ENCODE data around the gene APOA4.

The APOA4 gene

DNA sequence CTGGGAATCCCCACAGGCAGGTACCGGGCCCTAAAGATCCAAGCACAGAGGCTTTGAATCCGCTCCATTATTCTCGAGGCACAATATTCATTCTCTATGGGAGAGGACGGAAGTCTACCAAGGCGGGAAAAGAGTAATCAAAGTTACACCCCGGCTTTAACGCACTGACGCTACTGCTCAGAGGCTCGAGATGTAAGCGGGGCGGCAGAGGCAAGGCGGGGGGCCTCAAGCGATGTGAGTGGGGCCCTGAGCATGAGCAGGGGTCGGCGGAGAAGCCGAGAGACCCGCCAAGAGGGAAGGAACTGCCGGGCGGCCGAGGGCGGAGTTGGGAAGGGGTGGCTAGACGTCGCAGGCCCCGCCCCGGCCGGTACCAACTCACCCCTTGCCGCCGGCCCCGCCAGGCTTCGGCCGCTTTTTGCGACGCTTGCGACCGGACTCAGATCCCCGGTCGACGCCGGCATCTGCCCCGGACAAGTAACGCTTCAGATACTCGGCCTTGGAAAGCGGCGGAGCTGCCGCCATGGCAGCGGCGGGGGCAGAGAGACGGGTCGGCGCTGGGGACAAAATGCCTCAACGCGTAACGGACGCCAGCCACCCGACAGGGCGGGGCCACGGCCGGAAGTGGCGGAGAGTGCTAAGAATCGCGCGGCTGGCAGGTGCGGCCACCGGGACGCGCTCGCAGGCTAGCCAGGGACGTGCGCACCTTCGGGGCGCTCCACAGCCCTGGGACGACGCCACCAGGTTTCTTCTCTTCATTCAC lies 50.5 kb downstream of the APOA4 start, which contains the start of gene BUD13:
Gene BUD13 (minus strand): TSS at position 545 of the 760 bp plus-strand sequence. CDS start 23 bp downstream, at position 522.
- DNase-seq, result peak; percentile 72

DNA sequence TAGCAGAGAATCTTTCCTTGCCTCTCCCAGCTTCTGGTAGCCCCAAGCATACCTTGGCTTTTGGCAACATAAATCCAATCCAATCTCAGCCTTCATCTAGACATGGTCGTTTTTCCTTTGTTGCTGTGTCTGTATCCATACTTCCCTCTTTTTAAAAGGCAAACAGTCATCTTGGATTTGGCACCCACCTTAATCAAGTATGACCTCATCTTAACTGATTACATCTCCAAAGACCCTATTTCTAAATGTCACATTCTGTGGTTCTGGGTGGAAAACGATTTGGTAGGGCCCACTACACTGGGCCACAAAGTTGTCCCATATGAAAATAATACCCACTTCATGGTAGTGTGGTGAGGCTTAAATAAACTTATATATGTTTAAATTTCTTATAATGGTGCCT lies 51.2 kb downstream of the APOA4 start:
- DNase-seq, result no peak
